WTC11 (cell line): ENCODE measurements around the gene RPL15. TPM values are rescaled to one million over a fixed set of nuclear protein-coding genes. Genes with fewer than 3 reads are reported as not detected.
"Not testable (repeated sequence)": the region's sequence is repeated elsewhere in the genome, so short reads cannot be mapped to it uniquely, and the experiment has no call there.

Source experiments
- ATAC-seq: fragments of 200-7000 bp; cut with Tn5 transposase; 2 replicates; pipeline ENCODE4 v1.10.0; 2021; ENCODE audit warnings: mild to moderate bottlenecking, moderate library complexity
- CTCF ChIA-PET: fragments of 300-600 bp; sonication (Branson Sonifier 250); formaldehyde crosslinking; loops from one replicate; lab custom pipeline; 2021; ENCODE audit warnings: antibody characterized with exemption; lab: Charles Lee
- POLR2A ChIA-PET: fragments of 350-600 bp; sonication (Branson Sonifier 250); formaldehyde crosslinking; loops from one replicate; lab custom pipeline; 2021; ENCODE audit warnings: antibody characterized with exemption; lab: Charles Lee
- DNase-seq: peaks from one replicate; pipeline ENCODE4 v3.0.0; 2021; ENCODE audit warnings: low spot score
- H3K27ac Mint-ChIP-seq: 2 replicates; pipeline ENCODE4 v1.8.0; 2021; ENCODE audit warnings: mixed read lengths
- H3K27me3 Mint-ChIP-seq: 2 replicates; pipeline ENCODE4 v1.8.0; 2021; ENCODE audit warnings: low read depth, mild to moderate bottlenecking, moderate library complexity, mixed read lengths
- H3K36me3 Mint-ChIP-seq: 2 replicates; pipeline ENCODE4 v1.8.0; 2021; ENCODE audit warnings: mixed read lengths
- H3K4me1 Mint-ChIP-seq: 2 replicates; pipeline ENCODE4 v1.8.0; 2022; ENCODE audit warnings: mixed read lengths
- H3K4me3 Mint-ChIP-seq: 2 replicates; pipeline ENCODE4 v1.8.0; 2021; ENCODE audit warnings: mild to moderate bottlenecking, moderate library complexity, mixed read lengths
- H3K9me3 Mint-ChIP-seq: 2 replicates; pipeline ENCODE4 v1.8.0; 2021; ENCODE audit warnings: mixed read lengths
- ATF1 ChIP-seq: sonication (generic); formaldehyde crosslinking; IDR thresholded peaks from 2 replicates; pipeline ENCODE4 v1.8.1; 2023; ENCODE audit warnings: mild to moderate bottlenecking, moderate library complexity, missing genetic modification reagents
- CREB1 ChIP-seq: sonication (generic); formaldehyde crosslinking; IDR thresholded peaks from 2 replicates; pipeline ENCODE4 v1.8.0; 2023; ENCODE audit warnings: mild to moderate bottlenecking, missing genetic modification reagents
- ELF4 ChIP-seq: sonication (generic); formaldehyde crosslinking; IDR thresholded peaks from 2 replicates; pipeline ENCODE4 v1.8.1; 2022; ENCODE audit warnings: low read depth, mild to moderate bottlenecking, moderate library complexity, missing genetic modification reagents
- EMX1 ChIP-seq: fragments of 250-450 bp; sonication (Bioruptor Pico); IDR thresholded peaks from 2 replicates; pipeline ENCODE4 v1.8.0; 2021; ENCODE audit warnings: mild to moderate bottlenecking
- ERG ChIP-seq: fragments of 250-450 bp; sonication (Bioruptor Pico); IDR thresholded peaks from 2 replicates; pipeline ENCODE4 v1.8.0; 2021; ENCODE audit warnings: mild to moderate bottlenecking
- GRHL2 ChIP-seq: fragments of 250-450 bp; sonication (Bioruptor Pico); IDR thresholded peaks from 2 replicates; pipeline ENCODE4 v1.8.0; 2022; ENCODE audit warnings: mild to moderate bottlenecking, moderate library complexity; ENCODE audit not compliant: insufficient replicate concordance, severe bottlenecking
- JAZF1 ChIP-seq: fragments of 250-450 bp; sonication (Bioruptor Pico); IDR thresholded peaks from 2 replicates; pipeline ENCODE4 v1.9.0; 2021; ENCODE audit warnings: moderate library complexity, mild to moderate bottlenecking, inconsistent platforms
- NFATC4 ChIP-seq: fragments of 250-450 bp; sonication (Bioruptor Pico); IDR thresholded peaks from 2 replicates; pipeline ENCODE4 v1.9.0; 2021; ENCODE audit warnings: mild to moderate bottlenecking
- NFE2L1 ChIP-seq: sonication (generic); formaldehyde crosslinking; IDR thresholded peaks from 2 replicates; pipeline ENCODE4 v1.8.1; 2023; ENCODE audit warnings: missing genetic modification reagents
- OVOL2 ChIP-seq: fragments of 250-450 bp; sonication (Bioruptor Pico); IDR thresholded peaks from 2 replicates; pipeline ENCODE4 v1.9.0; 2021; ENCODE audit warnings: mild to moderate bottlenecking, borderline replicate concordance
- RORB ChIP-seq: fragments of 250-450 bp; sonication (Bioruptor Pico); IDR thresholded peaks from 2 replicates; pipeline ENCODE4 v1.9.0; 2021; ENCODE audit warnings: mild to moderate bottlenecking
- SMAD3 ChIP-seq: sonication (generic); formaldehyde crosslinking; IDR thresholded peaks from 2 replicates; pipeline ENCODE4 v1.8.0; 2022; ENCODE audit warnings: missing genetic modification reagents, mild to moderate bottlenecking, borderline replicate concordance
- SOX15 ChIP-seq: fragments of 250-450 bp; sonication (Bioruptor Pico); IDR thresholded peaks from 2 replicates; pipeline ENCODE4 v1.9.0; 2021; ENCODE audit warnings: mild to moderate bottlenecking
- ZNF219 ChIP-seq: sonication (generic); formaldehyde crosslinking; IDR thresholded peaks from 2 replicates; pipeline ENCODE4 v1.8.0; 2023; ENCODE audit warnings: missing genetic modification reagents, mild to moderate bottlenecking, borderline replicate concordance
- ZNF671 ChIP-seq: fragments of 250-450 bp; sonication (Bioruptor Pico); IDR thresholded peaks from 2 replicates; pipeline ENCODE4 v1.8.0; 2021; ENCODE audit warnings: mild to moderate bottlenecking
- total RNA-seq: library from RNA; stranded (reverse); gene quantifications from 3 replicates; pipeline ENCODE4 v1.2.3, GENCODE V29; 2021
- TF ChIP-seq, protein P1 (sequence below): fragments of 200-600 bp; IDR thresholded peaks from 2 replicates; pipeline ENCODE4 v1.8.0; 2022; ENCODE audit warnings: antibody characterized with exemption
- TF ChIP-seq, protein P2 (sequence below): sonication (generic); formaldehyde crosslinking; IDR thresholded peaks from 2 replicates; pipeline ENCODE4 v1.8.1; 2022; ENCODE audit warnings: mild to moderate bottlenecking, moderate library complexity, missing genetic modification reagents
- TF ChIP-seq, protein P3 (sequence below): sonication (generic); formaldehyde crosslinking; IDR thresholded peaks from 2 replicates; pipeline ENCODE4 v1.8.0; 2022; ENCODE audit warnings: mild to moderate bottlenecking, missing genetic modification reagents
- TF ChIP-seq, protein P4 (sequence below): sonication (generic); formaldehyde crosslinking; IDR thresholded peaks from 2 replicates; pipeline ENCODE4 v1.8.0; 2023; ENCODE audit warnings: missing genetic modification reagents, mild to moderate bottlenecking, borderline replicate concordance

Gene RPL15
- total RNA-seq, 1 experiment from 2014 or later = 2,428 TPM

- H3K4me1 Mint-ChIP-seq = peaks cover 5% of the 10 kb centered on the region
- ChIA-PET CTCF (no interaction called here), POLR2A (interaction anchor here (0.7 kb wide), 1 partner anchor 82 kb away, joined by 3 read pairs; no protein-coding TSS in a partner anchor)
- no peak for ATAC-seq
- peaks cover 37% of the 10 kb centered on the region for H3K36me3 Mint-ChIP-seq
- H3K4me3 Mint-ChIP-seq = no peak overlapping the region
- TF ChIP-seq GRHL2 (CRISPR knock-in tag) (no peak), ERG (CRISPR knock-in tag) (no peak), JAZF1 (no peak), EMX1 (CRISPR knock-in tag) (no peak)
- peaks cover 3% of the 10 kb centered on the region for H3K9me3 Mint-ChIP-seq
- no peak overlapping the region for H3K27ac Mint-ChIP-seq
- no peaks in the 10 kb centered on the region for H3K27me3 Mint-ChIP-seq
- no peak for DNase-seq
Measured at GRCh38 chr3:23909341-23909740, 7.6 kb upstream of the RPL15 start.

DNA sequence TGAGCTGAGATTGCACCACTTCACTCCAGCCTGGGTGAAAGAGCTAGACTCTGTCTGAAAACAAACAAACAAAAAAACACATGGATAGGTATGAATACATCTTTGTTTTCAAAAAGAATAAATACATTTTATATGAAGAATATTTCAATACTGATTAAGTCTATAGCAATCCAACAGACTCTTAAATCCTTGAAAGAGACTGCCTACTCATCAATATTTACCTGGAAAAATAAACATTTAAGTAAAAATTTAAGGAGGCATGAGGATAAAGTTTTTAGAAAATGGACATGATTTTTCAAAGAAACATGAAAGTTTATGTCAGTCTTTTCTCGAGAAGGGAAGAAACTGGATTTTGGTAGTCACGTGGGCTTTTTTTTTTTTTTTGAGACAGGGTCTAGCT lies 5.5 kb upstream of the RPL15 start:
- ATAC-seq = no peak
- peaks cover 6% of the 10 kb centered on the region; the same call in 1 of the 2 replicates for H3K27me3 Mint-ChIP-seq
- TF ChIP-seq ATF1 (CRISPR knock-in tag) (no peak), CREB1 (CRISPR knock-in tag) (no peak), ZNF671 (CRISPR knock-in tag) (no peak), EMX1 (CRISPR knock-in tag) (no peak), SOX15 (CRISPR knock-in tag) (no peak), NFE2L1 (no peak), SMAD3 (no peak)
- TF ChIP-seq, protein P1, sequence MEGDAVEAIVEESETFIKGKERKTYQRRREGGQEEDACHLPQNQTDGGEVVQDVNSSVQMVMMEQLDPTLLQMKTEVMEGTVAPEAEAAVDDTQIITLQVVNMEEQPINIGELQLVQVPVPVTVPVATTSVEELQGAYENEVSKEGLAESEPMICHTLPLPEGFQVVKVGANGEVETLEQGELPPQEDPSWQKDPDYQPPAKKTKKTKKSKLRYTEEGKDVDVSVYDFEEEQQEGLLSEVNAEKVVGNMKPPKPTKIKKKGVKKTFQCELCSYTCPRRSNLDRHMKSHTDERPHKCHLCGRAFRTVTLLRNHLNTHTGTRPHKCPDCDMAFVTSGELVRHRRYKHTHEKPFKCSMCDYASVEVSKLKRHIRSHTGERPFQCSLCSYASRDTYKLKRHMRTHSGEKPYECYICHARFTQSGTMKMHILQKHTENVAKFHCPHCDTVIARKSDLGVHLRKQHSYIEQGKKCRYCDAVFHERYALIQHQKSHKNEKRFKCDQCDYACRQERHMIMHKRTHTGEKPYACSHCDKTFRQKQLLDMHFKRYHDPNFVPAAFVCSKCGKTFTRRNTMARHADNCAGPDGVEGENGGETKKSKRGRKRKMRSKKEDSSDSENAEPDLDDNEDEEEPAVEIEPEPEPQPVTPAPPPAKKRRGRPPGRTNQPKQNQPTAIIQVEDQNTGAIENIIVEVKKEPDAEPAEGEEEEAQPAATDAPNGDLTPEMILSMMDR = no peak
- TF ChIP-seq, protein P2, sequence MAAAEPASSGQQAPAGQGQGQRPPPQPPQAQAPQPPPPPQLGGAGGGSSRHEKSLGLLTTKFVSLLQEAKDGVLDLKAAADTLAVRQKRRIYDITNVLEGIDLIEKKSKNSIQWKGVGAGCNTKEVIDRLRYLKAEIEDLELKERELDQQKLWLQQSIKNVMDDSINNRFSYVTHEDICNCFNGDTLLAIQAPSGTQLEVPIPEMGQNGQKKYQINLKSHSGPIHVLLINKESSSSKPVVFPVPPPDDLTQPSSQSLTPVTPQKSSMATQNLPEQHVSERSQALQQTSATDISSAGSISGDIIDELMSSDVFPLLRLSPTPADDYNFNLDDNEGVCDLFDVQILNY (CRISPR knock-in tag) = no peak
- H3K27ac Mint-ChIP-seq = no peak overlapping the region
- H3K9me3 Mint-ChIP-seq = no peaks in the 10 kb centered on the region
- ChIA-PET CTCF (no interaction called here), POLR2A (no interaction called here)
- DNase-seq = no peak
- peaks cover 19% of the 10 kb centered on the region for H3K4me1 Mint-ChIP-seq
- H3K4me3 Mint-ChIP-seq = no peak overlapping the region
- peaks cover 20% of the 10 kb centered on the region for H3K36me3 Mint-ChIP-seq

- DNase-seq, H3K27ac Mint-ChIP-seq, H3K9me3 Mint-ChIP-seq, ATAC-seq, H3K27me3 Mint-ChIP-seq, CTCF ChIA-PET, POLR2A ChIA-PET, H3K4me3 Mint-ChIP-seq: not testable (repeated sequence)
- Mint-ChIP-seq H3K36me3 (peaks cover 20% of the 10 kb centered on the region), H3K4me1 (peaks cover 19% of the 10 kb centered on the region)
Measured at GRCh38 chr3:23912335-23912734, 4.6 kb upstream of the RPL15 start.

GRCh38 chr3:23913182-23913581 lies 3.8 kb upstream of the RPL15 start:
- DNase-seq = no peak
- Mint-ChIP-seq H3K9me3 (no peaks in the 10 kb centered on the region), H3K27ac (no peak overlapping the region), H3K4me1 (peaks cover 24% of the 10 kb centered on the region), H3K4me3 (no peak overlapping the region), H3K27me3 (peaks cover 6% of the 10 kb centered on the region; the same call in 1 of the 2 replicates), H3K36me3 (peaks cover 22% of the 10 kb centered on the region)
- no peak for ATAC-seq
- ChIA-PET POLR2A (interaction anchor here (0.7 kb wide), 1 partner anchor 47 kb away, joined by 4 read pairs; no protein-coding TSS in a partner anchor), CTCF (no interaction called here)
- TF ChIP-seq, protein P3, sequence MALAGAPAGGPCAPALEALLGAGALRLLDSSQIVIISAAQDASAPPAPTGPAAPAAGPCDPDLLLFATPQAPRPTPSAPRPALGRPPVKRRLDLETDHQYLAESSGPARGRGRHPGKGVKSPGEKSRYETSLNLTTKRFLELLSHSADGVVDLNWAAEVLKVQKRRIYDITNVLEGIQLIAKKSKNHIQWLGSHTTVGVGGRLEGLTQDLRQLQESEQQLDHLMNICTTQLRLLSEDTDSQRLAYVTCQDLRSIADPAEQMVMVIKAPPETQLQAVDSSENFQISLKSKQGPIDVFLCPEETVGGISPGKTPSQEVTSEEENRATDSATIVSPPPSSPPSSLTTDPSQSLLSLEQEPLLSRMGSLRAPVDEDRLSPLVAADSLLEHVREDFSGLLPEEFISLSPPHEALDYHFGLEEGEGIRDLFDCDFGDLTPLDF = no peak
- TF ChIP-seq OVOL2 (CRISPR knock-in tag) (no peak), ELF4 (CRISPR knock-in tag) (no peak), RORB (CRISPR knock-in tag) (no peak), ZNF219 (CRISPR knock-in tag) (no peak), NFATC4 (CRISPR knock-in tag) (no peak)
- TF ChIP-seq, protein P4, sequence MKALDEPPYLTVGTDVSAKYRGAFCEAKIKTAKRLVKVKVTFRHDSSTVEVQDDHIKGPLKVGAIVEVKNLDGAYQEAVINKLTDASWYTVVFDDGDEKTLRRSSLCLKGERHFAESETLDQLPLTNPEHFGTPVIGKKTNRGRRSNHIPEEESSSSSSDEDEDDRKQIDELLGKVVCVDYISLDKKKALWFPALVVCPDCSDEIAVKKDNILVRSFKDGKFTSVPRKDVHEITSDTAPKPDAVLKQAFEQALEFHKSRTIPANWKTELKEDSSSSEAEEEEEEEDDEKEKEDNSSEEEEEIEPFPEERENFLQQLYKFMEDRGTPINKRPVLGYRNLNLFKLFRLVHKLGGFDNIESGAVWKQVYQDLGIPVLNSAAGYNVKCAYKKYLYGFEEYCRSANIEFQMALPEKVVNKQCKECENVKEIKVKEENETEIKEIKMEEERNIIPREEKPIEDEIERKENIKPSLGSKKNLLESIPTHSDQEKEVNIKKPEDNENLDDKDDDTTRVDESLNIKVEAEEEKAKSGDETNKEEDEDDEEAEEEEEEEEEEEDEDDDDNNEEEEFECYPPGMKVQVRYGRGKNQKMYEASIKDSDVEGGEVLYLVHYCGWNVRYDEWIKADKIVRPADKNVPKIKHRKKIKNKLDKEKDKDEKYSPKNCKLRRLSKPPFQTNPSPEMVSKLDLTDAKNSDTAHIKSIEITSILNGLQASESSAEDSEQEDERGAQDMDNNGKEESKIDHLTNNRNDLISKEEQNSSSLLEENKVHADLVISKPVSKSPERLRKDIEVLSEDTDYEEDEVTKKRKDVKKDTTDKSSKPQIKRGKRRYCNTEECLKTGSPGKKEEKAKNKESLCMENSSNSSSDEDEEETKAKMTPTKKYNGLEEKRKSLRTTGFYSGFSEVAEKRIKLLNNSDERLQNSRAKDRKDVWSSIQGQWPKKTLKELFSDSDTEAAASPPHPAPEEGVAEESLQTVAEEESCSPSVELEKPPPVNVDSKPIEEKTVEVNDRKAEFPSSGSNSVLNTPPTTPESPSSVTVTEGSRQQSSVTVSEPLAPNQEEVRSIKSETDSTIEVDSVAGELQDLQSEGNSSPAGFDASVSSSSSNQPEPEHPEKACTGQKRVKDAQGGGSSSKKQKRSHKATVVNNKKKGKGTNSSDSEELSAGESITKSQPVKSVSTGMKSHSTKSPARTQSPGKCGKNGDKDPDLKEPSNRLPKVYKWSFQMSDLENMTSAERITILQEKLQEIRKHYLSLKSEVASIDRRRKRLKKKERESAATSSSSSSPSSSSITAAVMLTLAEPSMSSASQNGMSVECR = no peak
